Smooth muscle cell (in vitro differentiated cells): ENCODE results near the gene PLEKHF1. TPM values are rescaled to one million over a fixed set of nuclear protein-coding genes. Genes with fewer than 3 reads are reported as not detected.

Experiments used
- DNase-seq: peaks from one replicate; lab custom pipeline; 2025; ENCODE audit not compliant: unreplicated experiment; lab: John Stamatoyannopoulos, UW
- H2AFZ ChIP-seq: fragments of 200-600 bp; sonication (generic); 2 replicates; pipeline ENCODE4 v1.6.0; 2016; ENCODE audit warnings: antibody characterized with exemption, low read depth, mild to moderate bottlenecking
- H3F3A ChIP-seq: fragments of 200-600 bp; sonication (generic); 2 replicates; pipeline ENCODE4 v1.6.0; 2017; ENCODE audit warnings: antibody characterized with exemption, low read depth
- H3K27ac ChIP-seq: fragments of 200-600 bp; sonication (generic); 2 replicates; pipeline ENCODE4 v1.5.1; 2016; ENCODE audit warnings: low read depth, mild to moderate bottlenecking
- H3K27me3 ChIP-seq: fragments of 200-600 bp; sonication (generic); 2 replicates; pipeline ENCODE4 v1.6.1; 2016; ENCODE audit warnings: low read depth, mild to moderate bottlenecking
- H3K36me3 ChIP-seq: fragments of 200-600 bp; sonication (generic); 2 replicates; pipeline ENCODE4 v1.5.1; 2016; ENCODE audit warnings: low read depth
- H3K4me1 ChIP-seq: fragments of 200-600 bp; sonication (generic); 2 replicates; pipeline ENCODE4 v1.5.1; 2016; ENCODE audit warnings: low read depth
- H3K4me2 ChIP-seq: fragments of 200-600 bp; sonication (generic); 2 replicates; pipeline ENCODE4 v1.6.0; 2016; ENCODE audit warnings: mild to moderate bottlenecking
- H3K4me3 ChIP-seq: fragments of 200-600 bp; sonication (generic); 2 replicates; pipeline ENCODE4 v1.5.1; 2016; ENCODE audit warnings: mild to moderate bottlenecking
- H3K79me2 ChIP-seq: fragments of 200-600 bp; sonication (generic); 2 replicates; pipeline ENCODE4 v1.6.0; 2016; ENCODE audit warnings: low read depth, mild to moderate bottlenecking
- H3K9ac ChIP-seq: fragments of 200-600 bp; sonication (generic); 2 replicates; pipeline ENCODE4 v1.6.0; 2016; ENCODE audit warnings: low read depth
- H3K9me3 ChIP-seq: fragments of 200-600 bp; sonication (generic); replicated peaks from 2 replicates; pipeline ENCODE4 v1.5.1; 2016; ENCODE audit warnings: low read depth
- H4K20me1 ChIP-seq: fragments of 200-600 bp; sonication (generic); 2 replicates; pipeline ENCODE4 v1.6.0; 2016; ENCODE audit warnings: low read depth
- WGBS: methylation state at CpG from one replicate; pipeline ENCODE4 v1.1.7; 2016; ENCODE audit warnings: low lambda C conversion rate; 5-methylcytosine and 5-hydroxymethylcytosine counted together
- polyA plus RNA-seq: library from polyadenylated mRNA; unstranded; fragments of >200 nt; fragmentation: Nextera tagmentation; extraction: Ambion mirVana; gene quantifications from 2 replicates; pipeline ENCODE4 v1.2.1, GENCODE V29; 2016
- total RNA-seq: library from RNA; depleted of rRNA; stranded (reverse); fragments of >200 nt; gene quantifications from 2 replicates; pipeline ENCODE4 v1.2.3, GENCODE V29; 2014
- TF ChIP-seq, protein P1 (sequence below): fragments of 200-600 bp; sonication (generic); IDR thresholded peaks from 2 replicates; pipeline ENCODE4 v1.5.1; 2017; ENCODE audit warnings: borderline replicate concordance, mild to moderate bottlenecking, antibody characterized with exemption; ENCODE audit not compliant: insufficient read depth, poor library complexity, severe bottlenecking

Gene PLEKHF1
- total and polyA plus RNA-seq, 2 experiments from 2014 or later, result 2.2 to 4.0 TPM

DNA sequence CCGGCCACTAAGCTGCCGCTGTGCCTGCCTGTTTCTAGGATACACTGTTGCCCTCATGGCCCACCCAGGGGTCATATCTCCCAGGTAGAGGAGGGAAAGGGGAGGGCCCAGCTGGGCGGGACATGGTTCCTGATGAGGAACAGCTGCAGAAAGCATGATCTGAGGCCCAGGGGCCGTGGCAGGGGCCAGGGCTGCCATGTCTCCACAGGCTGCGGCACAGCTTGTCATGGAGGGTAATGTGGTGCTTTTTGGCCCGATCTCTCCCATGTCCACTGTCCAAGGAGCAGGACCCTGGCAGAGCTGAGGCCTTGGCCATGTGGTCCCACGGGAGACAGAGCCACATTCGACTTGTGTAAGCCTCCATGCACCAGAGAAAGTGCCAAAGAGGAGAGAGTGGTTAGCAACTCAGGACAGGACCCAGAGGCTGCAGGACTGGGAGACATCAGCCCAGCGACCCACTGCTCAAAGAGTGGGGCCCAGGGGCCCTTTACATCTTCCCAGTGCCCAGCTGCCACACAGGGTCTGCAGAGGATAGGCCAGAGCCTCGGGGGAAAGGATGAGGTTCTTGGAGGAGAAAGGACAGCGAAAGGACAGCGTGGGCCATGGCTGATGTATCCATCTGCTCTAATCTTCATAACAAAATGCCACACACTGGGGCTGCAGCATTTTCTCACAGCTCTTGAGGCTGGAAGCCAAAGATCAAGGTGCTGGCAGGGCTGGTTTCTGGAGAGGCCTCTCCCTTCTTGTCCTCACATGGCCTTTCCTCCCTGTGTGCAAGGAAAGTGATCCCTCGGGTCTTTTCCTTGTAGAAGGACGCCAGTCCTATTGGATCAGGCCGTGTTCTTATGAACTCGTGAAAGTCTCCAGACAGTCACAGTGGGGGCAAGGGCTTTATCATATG is 47.6 kb upstream of the PLEKHF1 start:
- Histone ChIP-seq H3K36me3 (peaks cover 6% of the 10 kb centered on the region), H3K4me1 (no peaks in the 10 kb centered on the region), H3K27me3 (no peaks in the 10 kb centered on the region), H3K27ac (no peak overlapping the region), H3K4me3 (no peak overlapping the region), H3F3A (no peaks in the 10 kb centered on the region), H2AFZ (no peak overlapping the region), H3K4me2 (no peak overlapping the region), H3K79me2 (no peaks in the 10 kb centered on the region), H3K9ac (no peak overlapping the region), H4K20me1 (no peaks in the 10 kb centered on the region), H3K9me3 (no peaks in the 10 kb centered on the region)
- DNase-seq, result no peak
- WGBS, result 92% methylated on average over 16 of the region's 16 CpGs
- TF ChIP-seq, protein P1, sequence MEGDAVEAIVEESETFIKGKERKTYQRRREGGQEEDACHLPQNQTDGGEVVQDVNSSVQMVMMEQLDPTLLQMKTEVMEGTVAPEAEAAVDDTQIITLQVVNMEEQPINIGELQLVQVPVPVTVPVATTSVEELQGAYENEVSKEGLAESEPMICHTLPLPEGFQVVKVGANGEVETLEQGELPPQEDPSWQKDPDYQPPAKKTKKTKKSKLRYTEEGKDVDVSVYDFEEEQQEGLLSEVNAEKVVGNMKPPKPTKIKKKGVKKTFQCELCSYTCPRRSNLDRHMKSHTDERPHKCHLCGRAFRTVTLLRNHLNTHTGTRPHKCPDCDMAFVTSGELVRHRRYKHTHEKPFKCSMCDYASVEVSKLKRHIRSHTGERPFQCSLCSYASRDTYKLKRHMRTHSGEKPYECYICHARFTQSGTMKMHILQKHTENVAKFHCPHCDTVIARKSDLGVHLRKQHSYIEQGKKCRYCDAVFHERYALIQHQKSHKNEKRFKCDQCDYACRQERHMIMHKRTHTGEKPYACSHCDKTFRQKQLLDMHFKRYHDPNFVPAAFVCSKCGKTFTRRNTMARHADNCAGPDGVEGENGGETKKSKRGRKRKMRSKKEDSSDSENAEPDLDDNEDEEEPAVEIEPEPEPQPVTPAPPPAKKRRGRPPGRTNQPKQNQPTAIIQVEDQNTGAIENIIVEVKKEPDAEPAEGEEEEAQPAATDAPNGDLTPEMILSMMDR, result no peak

DNA sequence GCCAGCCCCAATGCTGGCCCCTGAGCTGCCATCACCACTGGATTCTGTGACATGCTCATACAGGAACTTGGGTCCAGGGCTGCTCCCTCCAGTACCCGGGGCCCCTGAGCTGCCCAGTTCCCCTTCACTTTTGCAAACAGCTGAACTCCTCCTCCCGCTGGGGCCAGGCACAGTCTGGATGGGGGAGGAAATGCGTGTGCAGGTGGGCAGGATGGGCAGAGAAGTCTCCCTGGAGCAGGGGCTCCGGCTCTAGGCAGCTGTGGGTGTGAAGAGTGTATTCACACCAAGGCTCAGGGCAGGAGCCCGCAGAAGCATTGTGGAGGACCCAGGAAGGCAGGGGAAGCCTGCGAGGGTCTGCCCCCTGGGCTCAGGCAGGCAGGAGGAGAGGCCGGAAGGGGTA is 46.8 kb upstream of the PLEKHF1 start:
- no peaks in the 10 kb centered on the region for H3K79me2 ChIP-seq
- WGBS, result 90% methylated on average over 7 of the region's 7 CpGs
- H3K9me3 ChIP-seq, result no peaks in the 10 kb centered on the region
- no peaks in the 10 kb centered on the region for H4K20me1 ChIP-seq
- H3K36me3 ChIP-seq, result peaks cover 6% of the 10 kb centered on the region
- DNase-seq, result no peak
- H3K9ac ChIP-seq, result no peak overlapping the region
- H3F3A ChIP-seq, result no peaks in the 10 kb centered on the region
- H3K4me1 ChIP-seq, result no peaks in the 10 kb centered on the region
- H3K4me2 ChIP-seq, result no peak overlapping the region
- H3K4me3 ChIP-seq, result no peak overlapping the region
- H2AFZ ChIP-seq, result no peak overlapping the region
- TF ChIP-seq, protein P1, result no peak
- H3K27me3 ChIP-seq, result no peaks in the 10 kb centered on the region
- H3K27ac ChIP-seq, result no peak overlapping the region

DNA sequence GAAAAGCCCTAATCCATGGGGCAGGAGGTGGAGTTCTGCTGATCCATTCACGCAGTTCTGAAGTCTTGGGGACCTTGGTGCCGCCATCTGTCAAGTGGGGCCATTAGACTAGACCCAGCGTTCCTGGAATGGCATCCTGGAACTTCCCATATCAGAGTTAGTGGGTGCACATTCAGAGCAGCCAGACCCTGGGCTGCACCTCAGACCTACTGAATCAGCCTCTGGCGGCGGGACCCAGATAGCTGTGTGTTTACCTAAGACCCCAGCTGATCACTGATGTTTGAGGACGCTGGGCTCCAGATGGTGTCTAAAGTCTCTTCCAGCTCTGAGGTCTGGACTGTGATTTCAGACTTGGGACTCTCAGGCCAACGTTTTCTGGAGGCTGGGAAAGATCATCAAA is 46.4 kb upstream of the PLEKHF1 start:
- Histone ChIP-seq H3K36me3 (peaks cover 6% of the 10 kb centered on the region), H3K27me3 (no peaks in the 10 kb centered on the region), H3F3A (no peaks in the 10 kb centered on the region), H3K4me2 (no peak overlapping the region), H3K9me3 (no peaks in the 10 kb centered on the region), H3K4me1 (no peaks in the 10 kb centered on the region), H3K27ac (no peak overlapping the region), H3K9ac (no peak overlapping the region), H2AFZ (no peak overlapping the region), H4K20me1 (no peaks in the 10 kb centered on the region), H3K79me2 (no peaks in the 10 kb centered on the region), H3K4me3 (no peak overlapping the region)
- WGBS, result 77% methylated on average over 7 of the region's 7 CpGs
- TF ChIP-seq, protein P1, result no peak
- no peak for DNase-seq
